OCI-LY1 (cell line): ENCODE measurements around the gene NT5DC1.

Source experiments
- H2AFZ ChIP-seq: fragments of 200-600 bp; sonication (generic), shearing (Covaris generic); 2 replicates; pipeline ENCODE4 v1.6.0; 2014; ENCODE audit warnings: antibody characterized with exemption, mild to moderate bottlenecking, low read length
- H3F3A ChIP-seq: fragments of 200-600 bp; sonication (generic), shearing (Covaris generic); 2 replicates; pipeline ENCODE4 v1.6.0; 2014; ENCODE audit warnings: mild to moderate bottlenecking, antibody characterized with exemption, low read length, moderate library complexity; ENCODE audit not compliant: insufficient read depth
- H3K27ac ChIP-seq: fragments of 200-600 bp; sonication (generic); 2 replicates; pipeline ENCODE4 v1.5.1; 2014; ENCODE audit warnings: low read length, mixed run types, mild to moderate bottlenecking, low read depth; ENCODE audit not compliant: poor library complexity, severe bottlenecking
- H3K27me3 ChIP-seq: fragments of 200-600 bp; sonication (generic); 2 replicates; pipeline ENCODE4 v1.6.0; 2014; ENCODE audit warnings: antibody characterized with exemption, mild to moderate bottlenecking, low read length, moderate library complexity; ENCODE audit not compliant: insufficient read depth
- H3K36me3 ChIP-seq: fragments of 200-600 bp; sonication (generic); 2 replicates; pipeline ENCODE4 v1.6.1; 2014; ENCODE audit warnings: mild to moderate bottlenecking, antibody characterized with exemption, low read length, moderate library complexity, mixed read lengths; ENCODE audit not compliant: insufficient read depth
- H3K4me1 ChIP-seq: fragments of 200-600 bp; sonication (generic); 2 replicates; pipeline ENCODE4 v1.5.1; 2014; ENCODE audit warnings: mild to moderate bottlenecking, low read length, moderate library complexity; ENCODE audit not compliant: insufficient read depth, severe bottlenecking
- H3K4me2 ChIP-seq: fragments of 200-600 bp; sonication (generic), shearing (Covaris generic); 2 replicates; pipeline ENCODE4 v1.6.1; 2014; ENCODE audit warnings: low read length
- H3K4me3 ChIP-seq: fragments of 200-600 bp; sonication (generic); 2 replicates; pipeline ENCODE4 v1.5.1; 2014; ENCODE audit warnings: low read length, low read depth, mild to moderate bottlenecking, mixed read lengths; ENCODE audit not compliant: poor library complexity, severe bottlenecking
- H3K79me2 ChIP-seq: fragments of 200-600 bp; shearing (Covaris generic); 2 replicates; pipeline ENCODE4 v1.6.1; 2016; ENCODE audit warnings: mixed run types, low read length, mixed read lengths; ENCODE audit not compliant: insufficient read depth
- H3K9ac ChIP-seq: fragments of 200-600 bp; sonication (generic), shearing (Covaris generic); 2 replicates; pipeline ENCODE4 v1.6.1; 2014; ENCODE audit warnings: mild to moderate bottlenecking, low read length, mixed read lengths
- H3K9me2 ChIP-seq: fragments of 200-600 bp; sonication (generic), shearing (Covaris generic); 2 replicates; pipeline ENCODE4 v1.6.1; 2014; ENCODE audit warnings: low read depth, mild to moderate bottlenecking, low read length, mixed read lengths
- H3K9me3 ChIP-seq: fragments of 200-600 bp; shearing (Covaris generic); 2 replicates; pipeline ENCODE4 v1.6.1; 2014; ENCODE audit warnings: low read length, mixed read lengths
- H4K20me1 ChIP-seq: fragments of 200-600 bp; sonication (generic), shearing (Covaris generic); 2 replicates; pipeline ENCODE4 v1.6.0; 2016; ENCODE audit warnings: mild to moderate bottlenecking, low read length; ENCODE audit not compliant: insufficient read depth
- EZH2 ChIP-seq: fragments of 200-600 bp; sonication (generic), shearing (Covaris generic); IDR thresholded peaks from 2 replicates; pipeline ENCODE4 v1.8.0; 2017; ENCODE audit warnings: borderline replicate concordance, mixed run types, mild to moderate bottlenecking, antibody characterized with exemption, low read length, moderate library complexity, mixed read lengths
- TF ChIP-seq, protein P1 (sequence below): fragments of 200-600 bp; sonication (generic), shearing (Covaris generic); IDR thresholded peaks from 2 replicates; pipeline ENCODE4 v1.5.1; 2017; ENCODE audit warnings: mild to moderate bottlenecking, antibody characterized with exemption, low read length, moderate library complexity, mixed read lengths

Gene NT5DC1

DNA sequence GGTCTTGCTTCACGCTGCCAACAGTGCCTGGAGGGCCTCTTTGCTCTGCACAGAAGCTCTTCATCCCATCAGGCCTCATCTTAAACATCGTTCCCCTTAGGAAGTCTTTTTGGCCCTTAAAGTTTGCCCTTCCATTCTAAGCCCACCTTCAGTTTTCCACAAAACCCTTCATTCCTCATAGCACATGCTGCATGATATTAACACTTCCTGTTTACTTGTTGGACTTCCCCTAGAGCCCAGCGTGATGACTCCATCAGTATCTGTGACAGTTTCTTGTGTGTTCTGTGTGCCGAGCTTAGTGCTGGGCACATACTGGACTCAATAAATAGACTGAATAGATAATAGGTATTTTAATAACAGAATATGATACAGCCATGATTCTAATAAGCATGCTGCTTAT, 2.2 kb downstream of the NT5DC1 start:
- Histone ChIP-seq H3K4me3 (no peak overlapping the region), H3K4me2 (peak overlapping the region; percentile 73; the same call in 1 of the 2 replicates), H3K79me2 (no peaks in the 10 kb centered on the region)

DNA sequence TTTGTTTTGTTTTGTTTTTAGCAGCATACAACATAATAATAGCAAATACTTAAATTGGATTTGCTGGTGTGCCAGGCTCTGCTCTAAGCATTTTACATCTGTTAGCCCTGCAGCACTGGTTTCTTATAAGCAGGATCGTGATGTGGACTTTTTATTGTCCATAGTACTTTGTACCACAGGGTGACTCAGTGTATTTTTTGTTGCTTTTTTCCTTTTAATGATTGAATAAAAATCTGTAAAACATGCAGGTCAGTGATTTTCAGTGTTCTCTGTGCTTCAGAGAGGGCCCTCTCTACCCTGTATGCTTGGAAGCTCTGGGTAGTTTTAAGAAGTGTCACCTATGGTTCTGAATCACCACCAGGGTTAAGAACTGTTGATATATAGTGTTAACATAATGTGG, 4.0 kb downstream of the NT5DC1 start:
- H3K27me3 ChIP-seq = no peaks in the 10 kb centered on the region
- no peaks in the 10 kb centered on the region for H4K20me1 ChIP-seq
- H3K9ac ChIP-seq = no peak overlapping the region
- H3K4me2 ChIP-seq = no peak overlapping the region
- no peak overlapping the region for H3K4me3 ChIP-seq
- H3K4me1 ChIP-seq = peaks cover 31% of the 10 kb centered on the region
- no peaks in the 10 kb centered on the region for H3K9me3 ChIP-seq
- H3F3A ChIP-seq = no peaks in the 10 kb centered on the region; the same call in 1 of the 2 replicates
- H3K9me2 ChIP-seq = no peaks in the 10 kb centered on the region
- H3K36me3 ChIP-seq = peaks cover 9% of the 10 kb centered on the region; the same call in 1 of the 2 replicates
- no peaks in the 10 kb centered on the region for H3K79me2 ChIP-seq
- TF ChIP-seq, protein P1, sequence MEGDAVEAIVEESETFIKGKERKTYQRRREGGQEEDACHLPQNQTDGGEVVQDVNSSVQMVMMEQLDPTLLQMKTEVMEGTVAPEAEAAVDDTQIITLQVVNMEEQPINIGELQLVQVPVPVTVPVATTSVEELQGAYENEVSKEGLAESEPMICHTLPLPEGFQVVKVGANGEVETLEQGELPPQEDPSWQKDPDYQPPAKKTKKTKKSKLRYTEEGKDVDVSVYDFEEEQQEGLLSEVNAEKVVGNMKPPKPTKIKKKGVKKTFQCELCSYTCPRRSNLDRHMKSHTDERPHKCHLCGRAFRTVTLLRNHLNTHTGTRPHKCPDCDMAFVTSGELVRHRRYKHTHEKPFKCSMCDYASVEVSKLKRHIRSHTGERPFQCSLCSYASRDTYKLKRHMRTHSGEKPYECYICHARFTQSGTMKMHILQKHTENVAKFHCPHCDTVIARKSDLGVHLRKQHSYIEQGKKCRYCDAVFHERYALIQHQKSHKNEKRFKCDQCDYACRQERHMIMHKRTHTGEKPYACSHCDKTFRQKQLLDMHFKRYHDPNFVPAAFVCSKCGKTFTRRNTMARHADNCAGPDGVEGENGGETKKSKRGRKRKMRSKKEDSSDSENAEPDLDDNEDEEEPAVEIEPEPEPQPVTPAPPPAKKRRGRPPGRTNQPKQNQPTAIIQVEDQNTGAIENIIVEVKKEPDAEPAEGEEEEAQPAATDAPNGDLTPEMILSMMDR = no peak
- TF ChIP-seq EZH2 = no peak
- H3K27ac ChIP-seq = no peak overlapping the region
- H2AFZ ChIP-seq = no peak overlapping the region

More for the DNA sequence above, 2.2 kb downstream of the NT5DC1 start:
- Histone ChIP-seq H3F3A (no peaks in the 10 kb centered on the region; the same call in 1 of the 2 replicates), H3K36me3 (peaks cover 5% of the 10 kb centered on the region; the same call in 1 of the 2 replicates), H3K4me1 (peaks cover 31% of the 10 kb centered on the region), H3K9me2 (no peaks in the 10 kb centered on the region), H3K9ac (no peak overlapping the region; the same call in 1 of the 2 replicates), H3K27me3 (no peaks in the 10 kb centered on the region), H4K20me1 (no peaks in the 10 kb centered on the region), H2AFZ (no peak overlapping the region), H3K9me3 (no peaks in the 10 kb centered on the region), H3K27ac (no peak overlapping the region)
- TF ChIP-seq, protein P1 = no peak
- no peak for TF ChIP-seq EZH2

DNA sequence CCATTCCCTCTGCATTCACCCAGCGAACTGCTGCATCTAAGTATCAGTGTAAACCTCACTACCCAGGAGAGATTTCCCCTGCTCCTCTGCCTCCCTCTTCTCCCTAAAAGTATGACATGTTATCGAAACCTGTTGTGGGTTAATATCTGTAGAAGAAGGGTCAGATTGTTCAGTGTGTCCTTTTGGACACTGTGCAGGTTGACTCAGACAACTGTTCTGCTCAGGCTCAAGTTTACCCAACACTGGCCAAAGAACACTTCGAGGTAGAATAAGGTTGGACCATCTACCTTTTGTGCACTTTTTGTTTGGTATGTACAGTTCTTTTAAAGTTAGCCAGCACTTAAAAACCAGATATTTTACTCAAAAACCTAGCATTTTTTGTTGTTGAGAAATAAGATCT, 4.6 kb downstream of the NT5DC1 start:
- Histone ChIP-seq H3K4me3 (no peak overlapping the region), H3K9me2 (no peaks in the 10 kb centered on the region), H4K20me1 (no peaks in the 10 kb centered on the region), H3K27ac (no peak overlapping the region), H3K9me3 (no peaks in the 10 kb centered on the region), H3K79me2 (no peaks in the 10 kb centered on the region), H3F3A (no peaks in the 10 kb centered on the region), H3K36me3 (peaks cover 12% of the 10 kb centered on the region; the same call in 1 of the 2 replicates), H2AFZ (no peak overlapping the region), H3K27me3 (no peaks in the 10 kb centered on the region), H3K4me2 (no peak overlapping the region), H3K9ac (no peak overlapping the region), H3K4me1 (peaks cover 25% of the 10 kb centered on the region)
- TF ChIP-seq, protein P1 = no peak
- no peak for TF ChIP-seq EZH2
